WTC11 (cell line): ENCODE data around the gene TMEM269. TPM values are rescaled to one million over a fixed set of nuclear protein-coding genes. Genes with fewer than 3 reads are reported as not detected.

ENCODE experiments used
- ATAC-seq: fragments of 200-7000 bp; cut with Tn5 transposase; 2 replicates; pipeline ENCODE4 v1.10.0; 2021; ENCODE audit warnings: mild to moderate bottlenecking, moderate library complexity
- CTCF ChIA-PET: fragments of 300-600 bp; sonication (Branson Sonifier 250); formaldehyde crosslinking; loops from one replicate; lab custom pipeline; 2021; ENCODE audit warnings: antibody characterized with exemption; lab: Charles Lee
- POLR2A ChIA-PET: fragments of 350-600 bp; sonication (Branson Sonifier 250); formaldehyde crosslinking; loops from one replicate; lab custom pipeline; 2021; ENCODE audit warnings: antibody characterized with exemption; lab: Charles Lee
- DNase-seq: peaks from one replicate; pipeline ENCODE4 v3.0.0; 2021; ENCODE audit warnings: low spot score
- H3K27ac Mint-ChIP-seq: 2 replicates; pipeline ENCODE4 v1.8.0; 2021; ENCODE audit warnings: mixed read lengths
- H3K27me3 Mint-ChIP-seq: 2 replicates; pipeline ENCODE4 v1.8.0; 2021; ENCODE audit warnings: low read depth, mild to moderate bottlenecking, moderate library complexity, mixed read lengths
- H3K36me3 Mint-ChIP-seq: 2 replicates; pipeline ENCODE4 v1.8.0; 2021; ENCODE audit warnings: mixed read lengths
- H3K4me1 Mint-ChIP-seq: 2 replicates; pipeline ENCODE4 v1.8.0; 2022; ENCODE audit warnings: mixed read lengths
- H3K4me3 Mint-ChIP-seq: 2 replicates; pipeline ENCODE4 v1.8.0; 2021; ENCODE audit warnings: mild to moderate bottlenecking, moderate library complexity, mixed read lengths
- H3K9me3 Mint-ChIP-seq: 2 replicates; pipeline ENCODE4 v1.8.0; 2021; ENCODE audit warnings: mixed read lengths
- AFF4 ChIP-seq: sonication (generic); formaldehyde crosslinking; IDR thresholded peaks from 2 replicates; pipeline ENCODE4 v1.8.1; 2023; ENCODE audit warnings: mild to moderate bottlenecking, missing genetic modification reagents, borderline replicate concordance
- CDX4 ChIP-seq: fragments of 250-450 bp; sonication (Bioruptor Pico); IDR thresholded peaks from 2 replicates; pipeline ENCODE4 v1.9.0; 2021; ENCODE audit warnings: moderate library complexity, mild to moderate bottlenecking, inconsistent platforms, borderline replicate concordance
- CTCF ChIP-seq: fragments of 200-600 bp; IDR thresholded peaks from 2 replicates; pipeline ENCODE4 v1.8.0; 2022; ENCODE audit warnings: antibody characterized with exemption
- E2F5 ChIP-seq: sonication (generic); formaldehyde crosslinking; IDR thresholded peaks from 2 replicates; pipeline ENCODE4 v1.8.1; 2022; ENCODE audit warnings: mild to moderate bottlenecking, moderate library complexity, missing genetic modification reagents
- EMX1 ChIP-seq: fragments of 250-450 bp; sonication (Bioruptor Pico); IDR thresholded peaks from 2 replicates; pipeline ENCODE4 v1.8.0; 2021; ENCODE audit warnings: mild to moderate bottlenecking
- FOXJ3 ChIP-seq: sonication (generic); formaldehyde crosslinking; IDR thresholded peaks from 2 replicates; pipeline ENCODE4 v1.9.0; 2021; ENCODE audit warnings: missing genetic modification reagents, mild to moderate bottlenecking, borderline replicate concordance
- FOXP4 ChIP-seq: sonication (generic); formaldehyde crosslinking; IDR thresholded peaks from 2 replicates; pipeline ENCODE4 v1.8.0; 2022; ENCODE audit warnings: mild to moderate bottlenecking, missing genetic modification reagents
- NFYB ChIP-seq: sonication (generic); formaldehyde crosslinking; conservative IDR thresholded peaks from 2 replicates; pipeline ENCODE4 v1.8.0; 2022; ENCODE audit warnings: low read depth, missing genetic modification reagents
- RELA ChIP-seq: sonication (generic); formaldehyde crosslinking; IDR thresholded peaks from 2 replicates; pipeline ENCODE4 v1.8.1; 2022; ENCODE audit warnings: missing genetic modification reagents, mild to moderate bottlenecking, borderline replicate concordance
- SOX15 ChIP-seq: fragments of 250-450 bp; sonication (Bioruptor Pico); IDR thresholded peaks from 2 replicates; pipeline ENCODE4 v1.9.0; 2021; ENCODE audit warnings: mild to moderate bottlenecking
- TP53 ChIP-seq: sonication (generic); formaldehyde crosslinking; IDR thresholded peaks from 2 replicates; pipeline ENCODE4 v1.8.1; 2023; ENCODE audit warnings: mild to moderate bottlenecking, missing genetic modification reagents
- USF2 ChIP-seq: sonication (generic); formaldehyde crosslinking; IDR thresholded peaks from 2 replicates; pipeline ENCODE4 v1.8.1; 2023; ENCODE audit warnings: mild to moderate bottlenecking, missing genetic modification reagents, moderate library complexity
- ZBTB21 ChIP-seq: sonication (generic); formaldehyde crosslinking; IDR thresholded peaks from 2 replicates; pipeline ENCODE4 v1.8.1; 2023; ENCODE audit warnings: mild to moderate bottlenecking, missing genetic modification reagents, borderline replicate concordance
- ZNF425 ChIP-seq: fragments of 250-450 bp; sonication (Bioruptor Pico); conservative IDR thresholded peaks from 2 replicates; pipeline ENCODE4 v1.9.0; 2021; ENCODE audit warnings: mild to moderate bottlenecking
- total RNA-seq: library from RNA; stranded (reverse); gene quantifications from 3 replicates; pipeline ENCODE4 v1.2.3, GENCODE V29; 2021

Gene TMEM269
- total RNA-seq, 1 experiment from 2014 or later = 0.57 TPM

GRCh38 chr1:42806171-42806570 is 21.4 kb downstream of the TMEM269 start (continued):
- no peak for TF ChIP-seq E2F5

GRCh38 chr1:42806593-42806992 is 21.8 kb downstream of the TMEM269 start:
- no peak overlapping the region for H3K4me3 Mint-ChIP-seq
- no peaks in the 10 kb centered on the region for H3K4me1 Mint-ChIP-seq
- ATAC-seq = no peak
- peaks cover 36% of the 10 kb centered on the region for H3K9me3 Mint-ChIP-seq
- H3K36me3 Mint-ChIP-seq = peaks cover 36% of the 10 kb centered on the region
- DNase-seq = no peak
- H3K27ac Mint-ChIP-seq = no peak overlapping the region
- TF ChIP-seq TP53 (CRISPR knock-in tag) = no peak
- no peak for TF ChIP-seq ZNF425 (CRISPR knock-in tag)
- no peak for TF ChIP-seq FOXJ3
- no peak for TF ChIP-seq EMX1
- no peak for TF ChIP-seq RELA (CRISPR knock-in tag)
- TF ChIP-seq FOXP4 (CRISPR knock-in tag) = no peak
- ChIA-PET CTCF (interaction anchor here (1.0 to 1.4 kb wide), 3 partner anchors 40 to 267 kb away, joined by 3 to 4 read pairs (median 3); partner anchors contain the start of genes P3H1 and ZNF691), POLR2A (no interaction called here)
- H3K27me3 Mint-ChIP-seq = no peaks in the 10 kb centered on the region

GRCh38 chr1:42807056-42807668 is 22.4 kb downstream of the TMEM269 start:
- no peak overlapping the region for H3K27ac Mint-ChIP-seq
- peaks cover 33% of the 10 kb centered on the region for H3K9me3 Mint-ChIP-seq
- no peak for ATAC-seq
- POLR2A ChIA-PET = no interaction called here
- DNase-seq = no peak
- CTCF ChIA-PET = interaction anchor here (1.0 to 1.4 kb wide), 2 partner anchors 41 to 266 kb away, joined by 3 to 4 read pairs; partner anchors contain the start of gene P3H1
- H3K4me1 Mint-ChIP-seq = no peaks in the 10 kb centered on the region
- H3K36me3 Mint-ChIP-seq = peaks cover 36% of the 10 kb centered on the region
- H3K27me3 Mint-ChIP-seq = no peaks in the 10 kb centered on the region
- no peak overlapping the region for H3K4me3 Mint-ChIP-seq
- TF ChIP-seq ZBTB21 (CRISPR knock-in tag) (no peak), NFYB (CRISPR knock-in tag) (no peak), CTCF (no peak), SOX15 (CRISPR knock-in tag) (no peak), USF2 (CRISPR knock-in tag) (no peak), CDX4 (CRISPR knock-in tag) (no peak), AFF4 (CRISPR knock-in tag) (no peak), FOXP4 (CRISPR knock-in tag) (no peak), ZNF425 (CRISPR knock-in tag) (no peak)
